HL-60/S4 (cell line): ENCODE results near the gene GOLGA6B.
"Not testable (repeated sequence)": the region's sequence is repeated elsewhere in the genome, so short reads cannot be mapped to it uniquely, and the experiment has no call there.

Experiments used
- in situ Hi-C: fragments of 300-500 bp; cut with MboI; formaldehyde crosslinking; loops from 2 replicates; pipeline ENCODE4 v1.14.3; 2022; ENCODE audit warnings: low sequenced_read_pairs

GOLGA6B gene

GRCh38 chr15:72665706-72666105, 11.2 kb downstream of the GOLGA6B start:
- in situ Hi-C loops = not testable (repeated sequence)

- in situ Hi-C loops = not testable (repeated sequence)
Observed at GRCh38 chr15:72669803-72670202, 15.3 kb downstream of the GOLGA6B start.

GRCh38 chr15:72670656-72671352, 16.3 kb downstream of the GOLGA6B start:
- in situ Hi-C loops = not testable (repeated sequence)

- in situ Hi-C loops = no loop called here
Observed at GRCh38 chr15:72671525-72671924, 17.0 kb downstream of the GOLGA6B start.

- in situ Hi-C loops = no loop called here
Observed at GRCh38 chr15:72676838-72677237, 22.3 kb downstream of the GOLGA6B start.

GRCh38 chr15:72680931-72681330, 26.4 kb downstream of the GOLGA6B start:
- in situ Hi-C loops = no loop called here

- in situ Hi-C loops = no loop called here
Observed at GRCh38 chr15:72682772-72683171, 28.3 kb downstream of the GOLGA6B start.

GRCh38 chr15:72685301-72685924, 30.9 kb downstream of the GOLGA6B start:
- in situ Hi-C loops = no loop called here

- in situ Hi-C loops = no loop called here
Observed at GRCh38 chr15:72685925-72686794, 31.7 kb downstream of the GOLGA6B start, which contains the start of the genes BBS4 and HIGD2B. Gene BBS4 (plus strand): TSS chr15:72686207. CDS start chr15:72686228, 21 bp downstream. Gene HIGD2B (minus strand): TSS chr15:72686182. CDS start chr15:72676374, 9,808 bp downstream.

GRCh38 chr15:72688697-72689096, 34.2 kb downstream of the GOLGA6B start:
- in situ Hi-C loops = no loop called here

- in situ Hi-C loops = no loop called here
Observed at GRCh38 chr15:72690938-72691337, 36.4 kb downstream of the GOLGA6B start.

- in situ Hi-C loops = no loop called here
Observed at GRCh38 chr15:72698938-72699337, 44.4 kb downstream of the GOLGA6B start.

- in situ Hi-C loops = loop anchor here (25.0 kb wide), 1 partner anchor 537 kb away; no protein-coding TSS in a partner anchor
Observed at GRCh38 chr15:72700076-72700475, 45.6 kb downstream of the GOLGA6B start.

GRCh38 chr15:72706266-72706665, 51.8 kb downstream of the GOLGA6B start:
- in situ Hi-C loops = loop anchor here (25.0 kb wide), 1 partner anchor 531 kb away; no protein-coding TSS in a partner anchor

GRCh38 chr15:72708551-72709303, 54.2 kb downstream of the GOLGA6B start:
- in situ Hi-C loops = loop anchor here (25.0 kb wide), 1 partner anchor 529 kb away; no protein-coding TSS in a partner anchor
